RPMI7951 (cell line): ENCODE data around the gene PCDHA7. TPM values are rescaled to one million over a fixed set of nuclear protein-coding genes. Genes with fewer than 3 reads are reported as not detected.
"Not testable (repeated sequence)": the region's sequence is repeated elsewhere in the genome, so short reads cannot be mapped to it uniquely, and the experiment has no call there.

Experiments used
- DNase-seq: peaks from one replicate; pipeline ENCODE4 v3.0.0-alpha.2; 2012; ENCODE audit warnings: low read depth
- total RNA-seq: library from RNA; depleted of rRNA; stranded (reverse); fragments of >200 nt; shearing (Covaris generic); gene quantifications from 2 replicates; pipeline ENCODE4 v1.2.3, GENCODE V29; 2014; rRNA removed

Gene PCDHA7, protein sequence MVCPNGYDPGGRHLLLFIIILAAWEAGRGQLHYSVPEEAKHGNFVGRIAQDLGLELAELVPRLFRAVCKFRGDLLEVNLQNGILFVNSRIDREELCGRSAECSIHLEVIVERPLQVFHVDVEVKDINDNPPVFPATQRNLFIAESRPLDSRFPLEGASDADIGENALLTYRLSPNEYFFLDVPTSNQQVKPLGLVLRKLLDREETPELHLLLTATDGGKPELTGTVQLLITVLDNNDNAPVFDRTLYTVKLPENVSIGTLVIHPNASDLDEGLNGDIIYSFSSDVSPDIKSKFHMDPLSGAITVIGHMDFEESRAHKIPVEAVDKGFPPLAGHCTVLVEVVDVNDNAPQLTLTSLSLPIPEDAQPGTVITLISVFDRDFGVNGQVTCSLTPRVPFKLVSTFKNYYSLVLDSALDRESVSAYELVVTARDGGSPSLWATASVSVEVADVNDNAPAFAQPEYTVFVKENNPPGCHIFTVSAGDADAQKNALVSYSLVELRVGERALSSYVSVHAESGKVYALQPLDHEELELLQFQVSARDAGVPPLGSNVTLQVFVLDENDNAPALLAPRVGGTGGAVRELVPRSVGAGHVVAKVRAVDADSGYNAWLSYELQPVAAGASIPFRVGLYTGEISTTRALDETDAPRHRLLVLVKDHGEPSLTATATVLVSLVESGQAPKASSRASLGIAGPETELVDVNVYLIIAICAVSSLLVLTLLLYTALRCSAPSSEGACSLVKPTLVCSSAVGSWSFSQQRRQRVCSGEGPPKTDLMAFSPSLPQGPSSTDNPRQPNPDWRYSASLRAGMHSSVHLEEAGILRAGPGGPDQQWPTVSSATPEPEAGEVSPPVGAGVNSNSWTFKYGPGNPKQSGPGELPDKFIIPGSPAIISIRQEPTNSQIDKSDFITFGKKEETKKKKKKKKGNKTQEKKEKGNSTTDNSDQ
- 0.88 and 1.1 TPM in 2 replicates for total RNA-seq

DNA sequence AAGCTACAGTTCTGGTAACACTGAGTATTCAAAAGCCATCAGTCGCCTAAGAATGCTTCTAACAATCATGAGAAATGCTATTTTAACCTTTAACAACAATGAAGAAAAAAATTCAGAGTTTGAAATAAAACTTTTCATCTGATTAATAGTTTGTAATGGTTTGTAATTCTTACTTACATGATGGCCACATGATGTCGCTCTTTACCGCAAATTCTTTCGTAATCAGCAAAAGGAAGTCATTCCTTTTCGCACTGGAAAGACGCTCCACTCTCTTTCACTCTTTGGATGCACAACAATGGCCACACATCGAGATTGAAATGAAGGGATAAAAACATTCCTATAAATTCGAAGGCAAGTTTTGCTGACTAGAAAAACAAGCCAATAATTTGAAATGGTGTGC is at the start of gene PCDHA7:
PCDHA7 (plus strand) TSS at position 277 of the 400 bp plus-strand sequence; CDS start at position 392, 115 bp downstream.
- peak; percentile 62 for DNase-seq

DNA sequence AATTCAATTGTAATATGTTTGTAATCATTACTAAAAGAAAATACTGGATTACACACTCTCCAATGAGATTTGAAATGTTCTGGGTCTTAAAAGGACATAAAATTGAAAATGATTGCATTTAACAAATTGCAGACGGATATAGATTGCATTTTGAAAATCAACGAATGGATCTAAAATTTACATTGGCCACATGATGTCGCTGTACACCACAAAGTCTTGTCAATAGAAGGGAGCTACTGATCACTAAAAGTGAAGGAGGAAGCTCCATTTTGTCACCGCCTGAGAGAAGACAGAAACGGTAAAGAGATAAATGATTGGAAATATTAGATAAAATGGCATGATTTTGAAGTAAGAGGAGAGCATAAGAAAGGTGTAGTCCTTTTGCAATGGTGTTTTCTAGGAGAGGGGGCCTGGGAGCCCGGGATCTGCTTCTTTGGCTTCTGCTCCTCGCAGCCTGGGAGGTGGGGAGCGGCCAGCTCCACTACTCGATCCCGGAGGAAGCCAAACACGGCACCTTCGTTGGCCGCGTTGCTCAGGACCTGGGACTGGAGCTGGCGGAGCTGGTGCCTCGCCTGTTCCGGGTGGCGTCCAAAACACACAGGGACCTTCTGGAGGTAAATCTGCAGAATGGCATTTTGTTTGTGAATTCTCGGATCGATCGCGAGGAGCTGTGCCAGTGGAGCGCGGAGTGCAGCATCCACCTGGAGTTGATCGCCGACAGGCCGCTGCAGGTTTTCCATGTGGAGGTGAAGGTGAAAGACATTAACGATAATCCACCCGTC is 48.0 kb upstream of the PCDHA7 start, which contains the start of gene PCDHA1:
PCDHA1 (plus strand) TSS at position 236 of the 782 bp plus-strand sequence.
- DNase-seq: peak; percentile 8

DNA sequence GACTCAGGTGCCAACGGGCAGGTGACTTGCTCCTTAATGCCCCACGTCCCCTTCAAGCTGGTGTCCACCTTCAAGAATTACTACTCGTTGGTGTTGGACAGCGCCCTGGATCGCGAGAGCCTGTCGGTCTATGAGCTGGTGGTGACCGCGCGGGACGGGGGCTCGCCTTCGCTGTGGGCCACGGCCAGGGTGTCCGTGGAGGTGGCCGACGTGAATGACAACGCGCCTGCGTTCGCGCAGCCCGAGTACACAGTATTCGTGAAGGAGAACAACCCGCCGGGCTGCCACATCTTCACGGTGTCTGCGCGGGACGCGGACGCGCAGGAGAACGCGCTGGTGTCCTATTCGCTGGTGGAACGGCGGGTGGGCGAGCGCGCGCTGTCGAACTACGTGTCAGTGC is 46.6 kb upstream of the PCDHA7 start:
- not testable (repeated sequence) for DNase-seq

DNA sequence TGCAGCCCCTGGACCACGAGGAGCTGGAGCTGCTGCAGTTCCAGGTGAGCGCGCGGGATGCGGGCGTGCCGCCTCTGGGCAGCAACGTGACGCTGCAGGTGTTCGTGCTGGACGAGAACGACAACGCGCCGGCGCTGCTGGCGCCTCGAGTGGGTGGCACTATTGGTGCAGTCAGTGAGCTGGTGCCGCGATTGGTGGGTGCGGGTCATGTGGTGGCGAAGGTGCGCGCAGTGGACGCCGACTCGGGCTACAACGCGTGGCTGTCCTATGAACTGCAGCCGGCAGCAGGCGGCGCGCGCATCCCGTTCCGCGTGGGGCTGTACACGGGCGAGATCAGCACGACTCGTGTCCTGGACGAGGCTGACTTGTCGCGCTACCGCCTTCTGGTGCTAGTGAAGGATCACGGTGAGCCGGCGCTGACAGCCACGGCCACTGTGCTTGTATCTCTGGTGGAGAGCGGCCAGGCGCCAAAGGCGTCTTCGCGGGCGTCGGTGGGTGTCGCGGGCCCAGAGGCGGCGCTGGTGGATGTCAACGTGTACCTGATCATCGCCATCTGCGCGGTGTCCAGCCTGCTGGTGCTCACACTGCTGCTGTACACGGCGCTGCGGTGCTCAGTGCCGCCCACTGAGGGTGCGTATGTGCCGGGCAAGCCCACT is 46.1 kb upstream of the PCDHA7 start:
- DNase-seq: not testable (repeated sequence)

DNA sequence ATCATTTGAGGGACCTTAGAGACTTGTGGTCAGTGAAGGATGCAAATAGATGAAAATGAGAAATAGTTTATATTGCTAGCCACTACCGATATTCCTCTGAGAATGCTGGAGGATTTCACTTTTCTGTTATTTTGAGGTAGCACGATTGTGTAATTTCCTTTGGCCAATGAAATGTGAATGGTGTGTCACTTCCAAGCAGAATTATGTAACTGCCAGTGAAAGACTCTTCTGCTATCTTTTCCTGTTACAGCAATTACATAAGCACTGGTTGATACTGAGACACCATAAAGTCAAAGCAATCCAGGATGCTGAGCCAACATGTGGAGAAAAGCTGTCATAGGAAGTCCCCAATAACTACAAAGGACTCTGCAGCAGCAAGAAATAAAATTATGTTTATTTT is 43.0 kb upstream of the PCDHA7 start:
- DNase-seq: no peak

DNA sequence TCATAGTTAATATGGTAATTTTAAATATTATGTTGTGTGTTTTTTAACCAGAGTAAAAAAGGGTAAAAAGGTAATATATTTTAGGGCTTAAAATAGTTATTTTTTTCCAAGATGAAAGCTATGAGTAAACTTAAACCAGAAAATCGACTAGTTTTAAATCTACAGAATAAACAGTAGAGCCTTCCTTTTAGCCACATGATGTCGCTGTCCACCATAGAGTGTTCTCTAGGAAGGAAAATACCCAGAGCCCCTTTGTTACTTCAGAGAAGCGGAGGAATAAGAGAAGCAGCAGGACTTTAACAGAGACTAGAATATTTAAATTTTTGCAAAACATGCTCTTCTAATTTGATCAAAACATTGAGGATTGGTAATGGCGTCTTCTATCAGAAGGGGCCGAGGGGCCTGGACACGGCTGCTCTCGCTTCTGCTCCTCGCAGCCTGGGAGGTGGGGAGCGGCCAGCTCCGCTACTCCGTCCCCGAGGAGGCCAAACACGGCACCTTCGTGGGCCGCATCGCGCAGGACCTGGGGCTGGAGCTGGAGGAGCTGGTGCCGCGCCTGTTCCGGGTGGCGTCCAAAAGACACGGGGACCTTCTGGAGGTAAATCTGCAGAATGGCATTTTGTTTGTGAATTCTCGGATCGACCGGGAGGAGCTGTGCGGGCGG is 39.3 kb upstream of the PCDHA7 start, which contains the start of gene PCDHA2:
PCDHA2 (plus strand) TSS at position 258 of the 664 bp plus-strand sequence.
- DNase-seq: no peak

DNA sequence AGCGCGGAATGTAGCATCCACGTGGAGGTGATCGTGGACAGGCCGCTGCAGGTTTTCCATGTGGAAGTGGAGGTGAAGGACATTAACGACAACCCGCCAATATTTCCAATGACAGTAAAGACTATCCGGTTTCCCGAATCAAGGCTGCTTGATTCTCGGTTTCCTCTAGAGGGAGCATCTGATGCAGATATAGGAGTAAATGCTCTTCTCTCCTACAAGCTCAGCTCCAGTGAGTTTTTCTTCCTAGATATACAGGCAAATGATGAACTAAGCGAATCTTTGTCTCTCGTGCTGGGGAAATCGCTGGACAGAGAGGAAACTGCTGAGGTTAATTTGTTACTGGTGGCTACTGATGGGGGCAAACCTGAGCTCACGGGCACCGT is 38.8 kb upstream of the PCDHA7 start:
- no peak for DNase-seq

DNA sequence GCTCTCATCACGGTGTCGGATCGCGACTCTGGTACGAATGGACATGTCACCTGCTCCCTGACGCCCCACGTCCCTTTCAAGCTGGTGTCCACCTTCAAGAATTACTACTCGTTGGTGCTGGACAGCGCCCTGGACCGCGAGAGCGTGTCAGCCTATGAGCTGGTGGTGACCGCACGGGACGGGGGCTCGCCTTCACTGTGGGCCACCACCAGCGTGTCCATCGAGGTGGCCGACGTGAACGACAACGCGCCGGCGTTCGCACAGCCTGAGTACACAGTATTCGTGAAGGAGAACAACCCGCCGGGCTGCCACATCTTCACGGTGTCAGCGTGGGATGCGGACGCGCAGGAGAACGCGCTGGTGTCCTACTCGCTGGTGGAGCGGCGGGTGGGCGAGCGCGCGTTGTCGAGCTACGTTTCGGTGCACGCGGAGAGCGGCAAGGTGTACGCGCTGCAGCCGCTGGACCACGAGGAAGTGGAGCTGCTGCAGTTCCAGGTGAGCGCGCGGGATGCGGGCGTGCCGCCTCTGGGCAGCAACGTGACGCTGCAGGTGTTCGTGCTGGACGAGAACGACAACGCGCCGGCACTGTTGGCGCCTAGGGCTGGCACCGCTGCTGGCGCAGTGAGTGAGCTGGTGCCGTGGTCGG is 37.9 kb upstream of the PCDHA7 start:
- DNase-seq: not testable (repeated sequence)

DNA sequence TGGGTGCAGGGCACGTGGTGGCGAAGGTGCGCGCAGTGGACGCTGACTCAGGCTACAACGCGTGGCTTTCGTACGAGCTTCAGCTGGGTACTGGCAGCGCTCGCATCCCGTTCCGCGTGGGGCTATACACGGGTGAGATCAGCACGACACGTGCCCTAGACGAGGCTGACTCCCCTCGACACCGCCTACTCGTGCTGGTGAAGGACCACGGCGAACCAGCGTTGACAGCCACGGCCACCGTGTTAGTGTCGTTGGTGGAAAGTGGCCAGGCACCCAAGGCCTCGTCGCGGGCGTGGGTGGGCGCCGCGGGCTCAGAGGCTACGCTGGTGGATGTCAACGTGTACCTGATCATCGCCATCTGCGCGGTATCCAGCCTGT is 37.4 kb upstream of the PCDHA7 start:
- DNase-seq: no peak

DNA sequence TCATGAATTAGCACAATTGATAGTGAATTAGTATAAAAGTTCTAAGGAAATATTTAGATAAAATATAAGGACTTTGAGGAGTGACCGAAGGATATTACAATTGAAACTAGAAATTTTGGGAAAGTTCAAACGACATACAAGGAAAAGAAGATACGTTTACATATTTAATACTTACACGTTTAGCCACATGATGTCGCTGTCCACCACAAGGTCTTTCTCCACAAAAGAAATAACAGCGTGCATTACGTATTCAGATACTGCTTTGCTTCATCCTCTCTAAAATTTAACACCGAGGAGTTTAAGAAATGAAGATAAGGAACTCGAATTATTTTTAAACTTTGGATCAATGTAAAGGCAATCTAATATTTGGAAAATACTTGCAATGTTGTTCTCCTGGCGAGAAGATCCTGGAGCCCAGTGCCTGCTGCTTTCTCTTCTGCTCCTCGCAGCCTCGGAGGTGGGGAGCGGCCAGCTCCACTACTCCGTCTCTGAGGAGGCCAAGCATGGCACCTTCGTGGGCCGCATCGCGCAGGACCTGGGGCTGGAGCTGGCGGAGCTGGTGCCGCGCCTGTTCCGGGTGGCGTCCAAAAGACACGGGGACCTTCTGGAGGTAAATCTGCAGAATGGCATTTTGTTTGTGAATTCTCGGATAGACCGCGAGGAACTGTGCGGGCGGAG is 33.1 kb upstream of the PCDHA7 start, which contains the start of gene PCDHA3:
PCDHA3 (plus strand) TSS at position 242 of the 678 bp plus-strand sequence.
- peak; percentile 15 for DNase-seq

DNA sequence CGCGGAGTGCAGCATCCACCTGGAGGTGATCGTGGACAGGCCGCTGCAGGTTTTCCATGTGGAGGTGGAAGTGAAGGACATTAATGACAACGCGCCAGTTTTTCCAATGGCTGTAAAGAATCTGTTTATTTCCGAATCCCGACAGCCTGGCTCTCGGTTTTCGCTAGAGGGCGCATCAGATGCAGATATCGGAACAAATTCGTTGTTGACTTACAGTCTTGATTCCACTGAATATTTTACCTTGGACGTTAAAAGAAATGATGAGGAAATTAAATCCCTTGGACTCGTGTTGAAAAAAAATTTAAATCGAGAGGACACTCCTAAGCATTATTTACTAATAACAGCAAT is 32.6 kb upstream of the PCDHA7 start:
- no peak for DNase-seq

DNA sequence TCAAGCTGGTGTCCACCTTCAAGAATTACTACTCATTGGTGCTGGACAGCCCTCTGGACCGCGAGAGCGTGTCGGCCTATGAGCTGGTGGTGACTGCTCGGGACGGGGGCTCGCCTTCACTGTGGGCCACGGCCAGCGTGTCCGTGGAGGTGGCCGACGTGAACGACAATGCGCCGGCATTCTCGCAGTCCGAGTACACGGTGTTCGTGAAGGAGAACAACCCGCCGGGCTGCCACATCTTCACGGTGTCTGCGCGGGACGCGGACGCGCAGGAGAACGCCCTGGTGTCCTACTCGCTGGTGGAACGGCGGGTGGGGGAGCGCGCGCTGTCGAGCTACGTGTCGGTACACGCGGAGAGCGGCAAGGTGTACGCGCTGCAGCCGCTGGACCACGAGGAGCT is 31.7 kb upstream of the PCDHA7 start:
- DNase-seq: not testable (repeated sequence)

DNA sequence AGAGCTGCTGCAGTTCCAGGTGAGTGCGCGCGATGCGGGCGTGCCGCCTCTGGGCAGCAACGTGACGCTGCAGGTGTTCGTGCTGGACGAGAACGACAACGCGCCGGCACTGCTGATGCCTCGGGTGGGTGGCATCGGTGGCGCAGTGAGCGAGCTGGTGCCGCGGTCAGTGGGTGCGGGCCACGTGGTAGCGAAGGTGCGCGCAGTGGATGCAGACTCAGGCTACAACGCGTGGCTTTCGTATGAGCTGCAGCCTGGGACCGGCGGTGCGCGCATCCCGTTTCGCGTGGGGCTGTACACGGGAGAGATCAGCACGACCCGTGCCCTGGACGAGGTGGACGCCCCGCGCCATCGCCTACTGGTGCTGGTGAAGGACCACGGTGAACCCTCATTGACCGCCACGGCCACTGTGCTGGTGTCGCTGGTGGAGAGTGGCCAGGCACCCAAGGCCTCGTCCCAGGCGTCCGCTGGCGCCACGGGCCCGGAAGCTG is 31.2 kb upstream of the PCDHA7 start:
- no peak for DNase-seq

DNA sequence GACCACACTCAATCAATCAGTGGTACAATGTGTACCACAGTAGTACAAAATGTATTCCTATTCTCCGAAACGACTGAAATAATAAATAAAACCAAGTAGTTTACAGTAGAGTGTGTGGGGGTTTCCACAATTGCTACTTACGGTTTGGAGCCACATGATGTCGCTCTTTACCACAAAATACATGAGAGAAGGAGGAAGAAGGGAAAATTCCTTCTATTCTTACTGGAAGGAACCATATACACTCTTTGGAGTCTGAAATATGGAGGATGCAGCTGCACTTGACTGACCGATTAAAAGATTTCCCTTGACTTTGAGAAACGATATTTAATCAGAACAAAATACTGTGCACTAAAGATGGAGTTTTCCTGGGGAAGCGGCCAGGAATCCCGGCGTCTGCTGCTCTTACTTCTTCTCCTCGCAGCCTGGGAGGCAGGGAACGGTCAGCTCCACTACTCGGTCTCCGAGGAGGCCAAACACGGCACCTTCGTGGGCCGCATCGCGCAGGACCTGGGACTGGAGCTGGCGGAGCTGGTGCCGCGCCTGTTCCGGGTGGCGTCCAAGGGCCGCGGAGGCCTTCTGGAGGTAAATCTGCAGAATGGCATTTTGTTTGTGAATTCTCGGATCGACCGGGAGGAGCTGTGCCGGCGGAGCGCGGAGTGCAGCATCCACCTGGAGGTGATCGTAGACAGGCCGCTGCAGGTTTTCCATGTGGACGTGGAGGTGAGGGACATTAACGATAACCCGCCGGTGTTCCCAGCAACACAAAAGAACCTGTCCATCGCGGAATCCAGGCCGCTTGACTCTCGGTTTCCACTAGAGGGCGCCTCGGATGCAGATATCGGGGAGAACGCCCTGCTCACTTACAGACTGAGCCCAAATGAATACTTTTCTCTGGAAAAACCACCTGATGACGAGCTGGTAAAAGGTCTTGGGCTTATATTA is 27.0 kb upstream of the PCDHA7 start, which contains the start of gene PCDHA4:
PCDHA4 (plus strand) TSS at position 235 of the 942 bp plus-strand sequence.
- peak; percentile 7 for DNase-seq

DNA sequence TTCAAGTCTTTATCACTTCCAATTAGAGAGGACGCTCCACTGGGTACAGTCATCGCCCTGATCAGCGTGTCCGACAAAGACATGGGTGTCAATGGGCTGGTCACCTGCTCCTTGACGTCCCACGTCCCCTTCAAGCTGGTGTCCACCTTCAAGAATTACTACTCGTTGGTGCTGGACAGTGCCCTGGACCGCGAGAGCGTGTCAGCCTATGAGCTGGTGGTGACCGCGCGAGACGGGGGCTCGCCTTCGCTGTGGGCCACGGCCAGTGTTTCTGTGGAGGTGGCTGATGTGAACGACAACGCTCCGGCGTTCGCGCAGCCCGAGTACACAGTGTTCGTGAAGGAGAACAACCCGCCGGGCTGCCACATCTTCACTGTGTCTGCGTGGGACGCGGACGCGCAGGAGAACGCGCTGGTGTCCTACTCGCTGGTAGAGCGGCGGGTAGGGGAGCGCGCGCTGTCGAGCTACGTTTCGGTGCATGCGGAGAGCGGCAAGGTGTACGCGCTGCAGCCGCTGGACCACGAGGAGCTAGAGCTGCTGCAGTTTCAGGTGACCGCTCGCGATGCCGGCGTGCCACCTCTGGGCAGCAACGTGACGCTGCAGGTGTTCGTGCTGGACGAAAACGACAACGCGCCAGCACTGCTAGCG is 25.7 kb upstream of the PCDHA7 start:
- not testable (repeated sequence) for DNase-seq

DNA sequence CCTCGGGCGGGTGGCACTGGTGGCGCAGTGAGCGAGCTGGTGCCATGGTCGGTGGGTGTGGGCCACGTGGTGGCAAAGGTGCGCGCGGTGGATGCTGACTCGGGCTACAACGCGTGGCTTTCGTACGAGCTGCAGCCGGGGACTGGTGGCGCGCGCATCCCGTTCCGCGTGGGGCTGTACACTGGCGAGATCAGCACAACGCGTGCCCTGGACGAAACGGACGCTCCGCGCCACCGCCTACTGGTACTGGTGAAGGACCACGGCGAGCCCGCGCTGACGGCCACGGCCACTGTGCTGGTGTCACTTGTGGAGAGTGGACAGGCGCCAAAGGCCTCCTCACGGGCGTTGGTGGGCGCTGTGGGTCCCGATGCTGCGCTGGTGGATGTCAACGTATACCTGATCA is 25.2 kb upstream of the PCDHA7 start:
- DNase-seq: no peak
